Peyer's patch (tissue), 4 donors: ENCODE results near the gene STK24.

ENCODE experiments used
- POLR2A ChIP-seq, 2 donors: fragments of 450-650 bp; IDR thresholded peaks; one replicate each; pipeline ENCODE4 v1.5.1; 2017; ENCODE audit warnings: antibody characterized with exemption in 2 of 2, mild to moderate bottlenecking in 2 of 2, moderate library complexity in 2 of 2
- TF ChIP-seq, protein P1 (sequence below), 6 experiments: fragments of 450-650 bp in 4 of 6; fragments of 200-600 bp in 2 of 6; sonication (generic) in 1 of 6; IDR thresholded peaks; one replicate each; pipeline ENCODE4 v1.5.1; 2017 to 2019; ENCODE audit warnings: antibody characterized with exemption in 6 of 6, mild to moderate bottlenecking in 3 of 6, moderate library complexity in 1 of 6

DNA sequence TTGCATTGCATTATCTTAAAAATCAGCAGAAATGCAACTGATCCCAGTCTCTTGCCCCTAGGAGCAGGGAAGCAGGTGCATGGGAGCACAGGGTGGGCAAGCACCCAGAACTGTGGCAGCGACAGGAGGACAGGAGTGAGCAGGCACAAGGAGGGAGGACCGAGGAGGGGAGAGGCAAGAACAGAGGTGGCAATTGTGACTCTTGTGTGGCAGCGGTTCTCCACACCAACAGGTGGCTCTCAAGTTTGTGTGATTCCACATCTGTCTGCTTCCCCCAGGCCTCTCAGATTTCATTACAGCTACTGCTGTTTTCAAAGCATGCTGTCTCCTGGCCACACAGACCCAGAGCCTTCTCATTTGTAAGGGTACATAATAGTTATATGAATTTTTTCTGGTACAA, 108.5 kb downstream of the STK24 start:
- TF ChIP-seq, protein P1, sequence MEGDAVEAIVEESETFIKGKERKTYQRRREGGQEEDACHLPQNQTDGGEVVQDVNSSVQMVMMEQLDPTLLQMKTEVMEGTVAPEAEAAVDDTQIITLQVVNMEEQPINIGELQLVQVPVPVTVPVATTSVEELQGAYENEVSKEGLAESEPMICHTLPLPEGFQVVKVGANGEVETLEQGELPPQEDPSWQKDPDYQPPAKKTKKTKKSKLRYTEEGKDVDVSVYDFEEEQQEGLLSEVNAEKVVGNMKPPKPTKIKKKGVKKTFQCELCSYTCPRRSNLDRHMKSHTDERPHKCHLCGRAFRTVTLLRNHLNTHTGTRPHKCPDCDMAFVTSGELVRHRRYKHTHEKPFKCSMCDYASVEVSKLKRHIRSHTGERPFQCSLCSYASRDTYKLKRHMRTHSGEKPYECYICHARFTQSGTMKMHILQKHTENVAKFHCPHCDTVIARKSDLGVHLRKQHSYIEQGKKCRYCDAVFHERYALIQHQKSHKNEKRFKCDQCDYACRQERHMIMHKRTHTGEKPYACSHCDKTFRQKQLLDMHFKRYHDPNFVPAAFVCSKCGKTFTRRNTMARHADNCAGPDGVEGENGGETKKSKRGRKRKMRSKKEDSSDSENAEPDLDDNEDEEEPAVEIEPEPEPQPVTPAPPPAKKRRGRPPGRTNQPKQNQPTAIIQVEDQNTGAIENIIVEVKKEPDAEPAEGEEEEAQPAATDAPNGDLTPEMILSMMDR (IDR thresholded peaks at IDR 0.05) = peak in 2 of 6 experiments; percentile 6 to 7
- no peak for TF ChIP-seq POLR2A (IDR thresholded peaks at IDR 0.05)
